Liver (tissue), 3 donors: ENCODE data around the gene CIITA.

Experiments
- EGR1 ChIP-seq, 2 donors: IDR thresholded peaks; 2 replicates each; pipeline ENCODE4 v1.6.1; 2016 to 2018; ENCODE audit warnings: antibody characterized with exemption in 2 of 2, low read depth in 2 of 2
- HNF4G ChIP-seq: IDR thresholded peaks from 2 replicates; pipeline ENCODE4 v1.6.1; 2016; ENCODE audit warnings: antibody characterized with exemption
- NR2F2 ChIP-seq: IDR thresholded peaks from 2 replicates; pipeline ENCODE4 v1.6.1; 2016; ENCODE audit warnings: antibody characterized with exemption
- RAD21 ChIP-seq, 2 donors: IDR thresholded peaks; 2 replicates each; pipeline ENCODE4 v1.6.1; 2016; ENCODE audit warnings: antibody characterized with exemption in 2 of 2, mild to moderate bottlenecking in 2 of 2
- SP1 ChIP-seq: IDR thresholded peaks from 2 replicates; pipeline ENCODE4 v1.6.1; 2018; ENCODE audit warnings: antibody characterized with exemption, mild to moderate bottlenecking
- YY1 ChIP-seq: IDR thresholded peaks from 2 replicates; pipeline ENCODE4 v1.6.1; 2016; ENCODE audit warnings: antibody characterized with exemption, mild to moderate bottlenecking
- TF ChIP-seq, protein P1 (sequence below): fragments of 150-350 bp; IDR thresholded peaks from 2 replicates; pipeline ENCODE4 v1.5.1; 2017; ENCODE audit warnings: improper control_type of control experiment, low read depth, low read length; ENCODE audit not compliant: missing input control
- TF ChIP-seq, protein P2 (sequence below): IDR thresholded peaks from 2 replicates; pipeline ENCODE4 v1.6.1; 2016; ENCODE audit warnings: antibody characterized with exemption
- TF ChIP-seq, protein P3 (sequence below): IDR thresholded peaks from 2 replicates; pipeline ENCODE4 v1.6.1; 2016; ENCODE audit warnings: antibody characterized with exemption
- donor health status: healthy.
- donor health status: healthy.

GRCh38 chr16:10835281-10835931 is 41.6 kb upstream of the CIITA start:
- TF ChIP-seq, protein P1, sequence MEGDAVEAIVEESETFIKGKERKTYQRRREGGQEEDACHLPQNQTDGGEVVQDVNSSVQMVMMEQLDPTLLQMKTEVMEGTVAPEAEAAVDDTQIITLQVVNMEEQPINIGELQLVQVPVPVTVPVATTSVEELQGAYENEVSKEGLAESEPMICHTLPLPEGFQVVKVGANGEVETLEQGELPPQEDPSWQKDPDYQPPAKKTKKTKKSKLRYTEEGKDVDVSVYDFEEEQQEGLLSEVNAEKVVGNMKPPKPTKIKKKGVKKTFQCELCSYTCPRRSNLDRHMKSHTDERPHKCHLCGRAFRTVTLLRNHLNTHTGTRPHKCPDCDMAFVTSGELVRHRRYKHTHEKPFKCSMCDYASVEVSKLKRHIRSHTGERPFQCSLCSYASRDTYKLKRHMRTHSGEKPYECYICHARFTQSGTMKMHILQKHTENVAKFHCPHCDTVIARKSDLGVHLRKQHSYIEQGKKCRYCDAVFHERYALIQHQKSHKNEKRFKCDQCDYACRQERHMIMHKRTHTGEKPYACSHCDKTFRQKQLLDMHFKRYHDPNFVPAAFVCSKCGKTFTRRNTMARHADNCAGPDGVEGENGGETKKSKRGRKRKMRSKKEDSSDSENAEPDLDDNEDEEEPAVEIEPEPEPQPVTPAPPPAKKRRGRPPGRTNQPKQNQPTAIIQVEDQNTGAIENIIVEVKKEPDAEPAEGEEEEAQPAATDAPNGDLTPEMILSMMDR = no peak
- TF ChIP-seq YY1 (no peak), SP1 (no peak), EGR1 (IDR thresholded peaks at IDR 0.05; ENCODE audit: low read depth in 2 of 2) (no peak), RAD21 (IDR thresholded peaks at IDR 0.05) (no peak), NR2F2 (no peak), HNF4G (no peak)
- TF ChIP-seq, protein P2, sequence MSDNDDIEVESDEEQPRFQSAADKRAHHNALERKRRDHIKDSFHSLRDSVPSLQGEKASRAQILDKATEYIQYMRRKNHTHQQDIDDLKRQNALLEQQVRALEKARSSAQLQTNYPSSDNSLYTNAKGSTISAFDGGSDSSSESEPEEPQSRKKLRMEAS = no peak
- TF ChIP-seq, protein P3, sequence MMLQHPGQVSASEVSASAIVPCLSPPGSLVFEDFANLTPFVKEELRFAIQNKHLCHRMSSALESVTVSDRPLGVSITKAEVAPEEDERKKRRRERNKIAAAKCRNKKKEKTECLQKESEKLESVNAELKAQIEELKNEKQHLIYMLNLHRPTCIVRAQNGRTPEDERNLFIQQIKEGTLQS = no peak
